Heart right ventricle (tissue), 16 donors: ENCODE data around the gene STAT5B. TPM values are rescaled to one million over a fixed set of nuclear protein-coding genes. Genes with fewer than 3 reads are reported as not detected.

Experiments
- ATAC-seq, 8 donors: fragments of 200-7000 bp; cut with Tn5 transposase; one replicate each; pipeline ENCODE4 v1.9.1; 2020; ENCODE audit warnings: mild to moderate bottlenecking in 8 of 8, moderate library complexity in 8 of 8, moderate number of reproducible peaks in 1 of 8
- DNase-seq, 2 donors: peaks; one replicate each; pipeline ENCODE4 v3.0.0-alpha.2; 2020
- H3K27ac ChIP-seq, 10 donors: fragments of 200-600 bp; sonication (generic) in 2 of 10; one replicate each; pipeline versions ENCODE4 v1.5.0 to v1.8.0; 2020 to 2022; ENCODE audit warnings: mild to moderate bottlenecking in 3 of 10
- H3K27me3 ChIP-seq, 7 donors: fragments of 200-600 bp; one replicate each; pipeline ENCODE4 v1.8.0; 2021 to 2022; ENCODE audit warnings: mild to moderate bottlenecking in 2 of 7
- H3K36me3 ChIP-seq, 9 donors: fragments of 200-600 bp; sonication (generic) in 1 of 9; one replicate each; pipeline versions ENCODE4 v1.5.0 to v1.8.0; 2020 to 2022; ENCODE audit warnings: mild to moderate bottlenecking in 2 of 9
- H3K4me1 ChIP-seq, 9 donors: fragments of 200-600 bp; sonication (generic) in 1 of 9; one replicate each; pipeline versions ENCODE4 v1.5.0 to v1.8.0; 2020 to 2022; ENCODE audit warnings: mild to moderate bottlenecking in 4 of 9
- H3K4me3 ChIP-seq, 10 donors: fragments of 200-600 bp; sonication (generic) in 2 of 10; one replicate each; pipeline versions ENCODE4 v1.5.0 to v1.8.0; 2020 to 2022; ENCODE audit warnings: mild to moderate bottlenecking in 7 of 10, moderate library complexity in 2 of 10
- H3K9me3 ChIP-seq, 11 donors: fragments of 200-600 bp in 10 of 11; sonication (generic) in 2 of 11; one replicate each; pipeline versions ENCODE4 v1.5.0 to v1.8.0; 2013 to 2022; ENCODE audit warnings: mild to moderate bottlenecking in 2 of 11, control low read depth in 1 of 11, moderate library complexity in 1 of 11
- WGBS, 2 donors: extraction: QIAGEN DNeasy Blood & Tissue Kit; methylation state at CpG; one replicate each; pipeline ENCODE4 v1.1.7; 2013; ENCODE audit warnings: inconsistent platforms in 1 of 2; 5-methylcytosine and 5-hydroxymethylcytosine counted together
- intact Hi-C, 10 donors: fragments of 100-400 bp; cut with DNase I; formaldehyde crosslinking; loops; one replicate each; pipeline versions ENCODE4 v1.11.1 to v1.14.2; 2022
- polyA plus RNA-seq, 2 donors: library from polyadenylated mRNA; stranded (reverse); fragments of 200-250 nt; gene quantifications; one replicate each; pipeline ENCODE4 v1.2.3, GENCODE V29; 2013
- total RNA-seq, 10 donors: library from RNA; stranded (reverse); fragmentation: NEBNext Ultra II Directional in 3 of 10; extraction: Animal tissue kit (Norgen Biotek cat#: 25700) in 3 of 10; gene quantifications; one replicate each; pipeline versions ENCODE4 v1.2.1 to v1.2.4, GENCODE V29; 2021 to 2023
- TF ChIP-seq, protein P1 (sequence below), 9 donors: fragments of 200-600 bp; sonication (generic) in 2 of 9; IDR thresholded peaks; one replicate each; pipeline versions ENCODE4 v1.5.0 to v1.8.0; 2021 to 2022; ENCODE audit warnings: antibody characterized with exemption in 9 of 9, mild to moderate bottlenecking in 5 of 9, moderate library complexity in 1 of 9
- donor health status: Arrhythmogenic right ventricular cardiomyopathy.
- donor health status: ischemic (EF 13 %, LVEDD 7.1; RV severe dilation, severe dysfunction).
- donor health status: healthy with polysubstance abuse.
- donor health status: DM: no; HTN: yes; CAD: no.
- donor health status: DM: no; HTN: no; CAD: no.
- donor health status: ischemic (EF 25% LVEDD 6.9; RV normal size, moderate dysfunction).
- donor health status: ischemic (EF 25% LVEDD 5.7; RV mildly dilated, moderate dysfunction).
- donor health status: healthy.
- donor health status: DM: yes; HTN: yes; CAD: no.
- donor health status: Ischemic cardiomyopathy.
- donor health status: ischemic (EF 35%, LVEDD 5.7; RV mildly dilated, moderate dysfunction).
- donor health status: nonischemic (EF 11% LVEDD 7.7; RV severe dilation, severe dysfunction).
- donor health status: DM: yes; HTN: yes; CAD: no.
- donor health status: PGD.
- donor health status: ischemic (EF 29% LVEDD 5.4; RV normal size, mild dysfunction).
- donor health status: nonischemic (EF 23%, LVEDD 6.1; RV moderate dilation, normal function).

Gene STAT5B
- total and polyA plus RNA-seq, 12 donors, result 14.4 to 34.7 (median 30.1) TPM

DNA sequence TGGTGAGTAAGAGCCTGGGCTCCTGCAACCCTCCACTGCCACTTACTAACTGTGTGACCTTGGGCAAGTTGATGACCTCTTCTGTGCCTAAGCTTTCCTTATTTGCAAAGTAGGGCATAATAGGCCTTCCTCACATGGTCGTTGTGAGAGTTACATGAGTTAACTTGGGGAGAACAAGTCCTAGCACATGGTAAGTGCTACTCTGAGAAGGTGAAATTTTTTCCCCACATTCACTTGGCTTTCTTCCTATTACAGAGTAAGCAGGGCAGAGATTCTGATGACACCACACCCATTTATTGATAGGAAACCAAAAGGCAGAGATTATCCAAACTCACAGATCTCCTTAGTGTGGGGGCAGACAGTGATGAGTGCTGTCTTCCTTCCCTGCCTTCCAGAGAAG, 96.9 kb downstream of the STAT5B start:
- H3K9me3 ChIP-seq, result no peaks in the 10 kb centered on the region
- WGBS, 2 donors, result 30 to 38% methylated on average over 1 of the region's 1 CpG
- no peak for DNase-seq
- H3K4me3 ChIP-seq, result no peak overlapping the region
- TF ChIP-seq, protein P1, sequence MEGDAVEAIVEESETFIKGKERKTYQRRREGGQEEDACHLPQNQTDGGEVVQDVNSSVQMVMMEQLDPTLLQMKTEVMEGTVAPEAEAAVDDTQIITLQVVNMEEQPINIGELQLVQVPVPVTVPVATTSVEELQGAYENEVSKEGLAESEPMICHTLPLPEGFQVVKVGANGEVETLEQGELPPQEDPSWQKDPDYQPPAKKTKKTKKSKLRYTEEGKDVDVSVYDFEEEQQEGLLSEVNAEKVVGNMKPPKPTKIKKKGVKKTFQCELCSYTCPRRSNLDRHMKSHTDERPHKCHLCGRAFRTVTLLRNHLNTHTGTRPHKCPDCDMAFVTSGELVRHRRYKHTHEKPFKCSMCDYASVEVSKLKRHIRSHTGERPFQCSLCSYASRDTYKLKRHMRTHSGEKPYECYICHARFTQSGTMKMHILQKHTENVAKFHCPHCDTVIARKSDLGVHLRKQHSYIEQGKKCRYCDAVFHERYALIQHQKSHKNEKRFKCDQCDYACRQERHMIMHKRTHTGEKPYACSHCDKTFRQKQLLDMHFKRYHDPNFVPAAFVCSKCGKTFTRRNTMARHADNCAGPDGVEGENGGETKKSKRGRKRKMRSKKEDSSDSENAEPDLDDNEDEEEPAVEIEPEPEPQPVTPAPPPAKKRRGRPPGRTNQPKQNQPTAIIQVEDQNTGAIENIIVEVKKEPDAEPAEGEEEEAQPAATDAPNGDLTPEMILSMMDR (IDR thresholded peaks at IDR 0.05), result no peak
- H3K4me1 ChIP-seq, result peaks cover 0 to 44% (median 31%) of the 10 kb centered on the region in 9 donors
- no peaks in the 10 kb centered on the region for H3K36me3 ChIP-seq
- H3K27ac ChIP-seq, result no peak overlapping the region
- no peak for ATAC-seq
- peaks cover 0 to 28% (median 17%) of the 10 kb centered on the region in 7 donors for H3K27me3 ChIP-seq
- intact Hi-C loops, result loop anchor here in 1 of 10 donors (10.0 kb wide), 1 partner anchor 215 kb away; the partner anchor contains the start of gene CNP

GRCh38 chr17:42178817-42179216, 97.4 kb downstream of the STAT5B start:
- Histone ChIP-seq H3K27ac (no peak overlapping the region), H3K36me3 (no peaks in the 10 kb centered on the region), H3K4me1 (peaks cover 0 to 40% (median 28%) of the 10 kb centered on the region in 9 donors), H3K27me3 (peaks cover 0 to 28% (median 17%) of the 10 kb centered on the region in 7 donors), H3K9me3 (no peaks in the 10 kb centered on the region), H3K4me3 (no peak overlapping the region)
- intact Hi-C loops, result loop anchor here in 1 of 10 donors (10.0 kb wide), 1 partner anchor 214 kb away; the partner anchor contains the start of gene CNP
- DNase-seq (no peak), ATAC-seq (no peak)
- TF ChIP-seq, protein P1 (IDR thresholded peaks at IDR 0.05), result no peak
- WGBS, 2 donors, result 35 to 38% methylated on average over 14 of the region's 14 CpGs

DNA sequence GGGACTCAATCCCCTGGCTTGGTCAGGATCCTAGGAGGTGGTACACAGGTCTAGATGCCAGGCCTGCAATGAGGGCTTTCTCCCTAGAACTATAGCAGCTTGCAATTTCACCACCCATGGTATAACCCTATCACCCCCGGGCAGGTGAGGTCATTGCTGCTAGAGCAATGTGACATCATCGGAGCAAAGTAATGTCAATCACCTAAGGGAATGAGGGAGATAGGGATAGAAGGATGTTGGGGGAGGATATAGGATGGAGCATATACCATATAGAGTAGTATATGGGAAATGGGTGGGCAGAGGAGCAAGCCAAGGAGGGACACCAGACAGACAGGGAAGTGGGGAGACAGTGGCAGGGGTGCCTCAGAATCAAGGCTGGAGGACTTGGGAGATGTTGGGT, 98.5 kb downstream of the STAT5B start:
- WGBS, 2 donors, result 81 to 94% methylated on average over 2 of the region's 2 CpGs
- DNase-seq, result no peak
- Histone ChIP-seq H3K4me1 (peaks cover 0 to 29% (median 17%) of the 10 kb centered on the region in 9 donors), H3K4me3 (no peak overlapping the region), H3K27ac (no peak overlapping the region), H3K36me3 (no peaks in the 10 kb centered on the region), H3K9me3 (no peaks in the 10 kb centered on the region), H3K27me3 (peaks cover 0 to 28% (median 17%) of the 10 kb centered on the region in 7 donors)
- intact Hi-C loops, result loop anchor here in 1 of 10 donors (10.0 kb wide), 1 partner anchor 213 kb away; the partner anchor contains the start of gene CNP
- TF ChIP-seq, protein P1 (IDR thresholded peaks at IDR 0.05), result no peak
- ATAC-seq, result no peak

- intact Hi-C loops, result loop anchor here in 1 of 10 donors (10.0 kb wide), 1 partner anchor 209 kb away; the partner anchor contains the start of gene CNP
- peaks cover 0 to 2% (median 0%) of the 10 kb centered on the region in 7 donors for H3K27me3 ChIP-seq
- H3K36me3 ChIP-seq, result no peaks in the 10 kb centered on the region
- WGBS, 2 donors, result 73 to 77% methylated on average over 14 of the region's 14 CpGs
- TF ChIP-seq, protein P1 (IDR thresholded peaks at IDR 0.05), result no peak
- no peak for ATAC-seq
- peaks cover 0 to 8% (median 0%) of the 10 kb centered on the region in 9 donors for H3K4me1 ChIP-seq
- H3K27ac ChIP-seq, result no peak overlapping the region
- DNase-seq, result no peak
- no peaks in the 10 kb centered on the region for H3K9me3 ChIP-seq
- no peak overlapping the region for H3K4me3 ChIP-seq
Observed at GRCh38 chr17:42174126-42174783, 101.9 kb downstream of the STAT5B start.
